Tibial nerve (tissue), 3 donors: ENCODE data around the gene LRRC4C.

ENCODE experiments used
- POLR2A ChIP-seq, 2 donors: fragments of 450-650 bp; IDR thresholded peaks; one replicate each; pipeline ENCODE4 v1.6.1; 2017; ENCODE audit warnings: antibody characterized with exemption in 2 of 2, mild to moderate bottlenecking in 2 of 2, moderate library complexity in 2 of 2
- TF ChIP-seq, protein P1 (sequence below), 5 experiments: fragments of 200-600 bp in 3 of 5; fragments of 450-650 bp in 2 of 5; sonication (generic) in 3 of 5; IDR thresholded peaks; one replicate each; pipeline ENCODE4 v1.5.1; 2016 to 2019; ENCODE audit warnings: antibody characterized with exemption in 5 of 5, mild to moderate bottlenecking in 3 of 5, moderate library complexity in 2 of 5

DNA sequence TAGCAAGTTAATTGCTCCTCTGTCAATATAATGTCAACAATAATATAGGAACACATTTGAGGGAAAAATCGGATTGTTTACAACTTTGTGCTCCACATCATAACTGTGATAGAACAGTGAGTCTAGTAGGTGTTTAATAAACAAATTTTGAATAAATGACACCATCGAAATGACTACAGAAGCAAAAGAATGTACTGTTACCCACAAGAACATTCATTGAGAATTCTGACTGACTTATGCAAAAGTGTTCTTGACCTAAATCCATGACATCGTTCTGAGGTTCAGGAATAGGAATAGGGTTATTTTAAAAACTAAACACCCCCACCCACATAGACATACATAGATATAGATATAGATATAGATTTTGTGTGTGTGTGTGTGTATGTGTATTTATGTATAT lies 8.4 kb downstream of the LRRC4C start:
- TF ChIP-seq POLR2A (IDR thresholded peaks at IDR 0.05), result no peak
- TF ChIP-seq, protein P1, sequence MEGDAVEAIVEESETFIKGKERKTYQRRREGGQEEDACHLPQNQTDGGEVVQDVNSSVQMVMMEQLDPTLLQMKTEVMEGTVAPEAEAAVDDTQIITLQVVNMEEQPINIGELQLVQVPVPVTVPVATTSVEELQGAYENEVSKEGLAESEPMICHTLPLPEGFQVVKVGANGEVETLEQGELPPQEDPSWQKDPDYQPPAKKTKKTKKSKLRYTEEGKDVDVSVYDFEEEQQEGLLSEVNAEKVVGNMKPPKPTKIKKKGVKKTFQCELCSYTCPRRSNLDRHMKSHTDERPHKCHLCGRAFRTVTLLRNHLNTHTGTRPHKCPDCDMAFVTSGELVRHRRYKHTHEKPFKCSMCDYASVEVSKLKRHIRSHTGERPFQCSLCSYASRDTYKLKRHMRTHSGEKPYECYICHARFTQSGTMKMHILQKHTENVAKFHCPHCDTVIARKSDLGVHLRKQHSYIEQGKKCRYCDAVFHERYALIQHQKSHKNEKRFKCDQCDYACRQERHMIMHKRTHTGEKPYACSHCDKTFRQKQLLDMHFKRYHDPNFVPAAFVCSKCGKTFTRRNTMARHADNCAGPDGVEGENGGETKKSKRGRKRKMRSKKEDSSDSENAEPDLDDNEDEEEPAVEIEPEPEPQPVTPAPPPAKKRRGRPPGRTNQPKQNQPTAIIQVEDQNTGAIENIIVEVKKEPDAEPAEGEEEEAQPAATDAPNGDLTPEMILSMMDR (IDR thresholded peaks at IDR 0.05), result no peak
